Measurements from ENCODE around the gene SYNGR2. TPM values are rescaled to one million over a fixed set of nuclear protein-coding genes. Genes with fewer than 3 reads are reported as not detected.

The SYNGR2 gene
- total and polyA plus RNA-seq, 9 of the 15 experiments (the other 6 are each of a cell fraction or from before 2014, with no cell fraction given) = 1.4 to 173 (median 87.8) TPM

- TF ChIP-seq ZNF77 (CRISPR knock-in tag; IDR thresholded peaks at IDR 0.05) = no peak
These were observed 45.8 kb downstream of the SYNGR2 start, which contains the start of gene BIRC5 (continued) for GRCh38 chr17:78214016-78214705.

DNA sequence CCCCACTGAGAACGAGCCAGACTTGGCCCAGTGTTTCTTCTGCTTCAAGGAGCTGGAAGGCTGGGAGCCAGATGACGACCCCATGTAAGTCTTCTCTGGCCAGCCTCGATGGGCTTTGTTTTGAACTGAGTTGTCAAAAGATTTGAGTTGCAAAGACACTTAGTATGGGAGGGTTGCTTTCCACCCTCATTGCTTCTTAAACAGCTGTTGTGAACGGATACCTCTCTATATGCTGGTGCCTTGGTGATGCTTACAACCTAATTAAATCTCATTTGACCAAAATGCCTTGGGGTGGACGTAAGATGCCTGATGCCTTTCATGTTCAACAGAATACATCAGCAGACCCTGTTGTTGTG is 46.3 kb downstream of the SYNGR2 start:
- Histone ChIP-seq H3K79me2 (ENCODE audit: control insufficient read depth, insufficient read depth, low read length) (peaks cover 33% of the 10 kb centered on the region), H3K9me3 (replicated peaks; ENCODE audit: control insufficient read depth, insufficient read depth, low read depth, low read length) (no peaks in the 10 kb centered on the region), H3K4me3 (peak overlapping the region; percentile 74), H2AFZ (ENCODE audit: low read depth, low read length) (peak overlapping the region; percentile 99; the same call in 1 of the 2 replicates), H3K4me2 (ENCODE audit: insufficient read depth, low read length) (peak overlapping the region; percentile 97), H3K9me1 (ENCODE audit: control insufficient read depth, insufficient read depth, low read length) (no peaks in the 10 kb centered on the region), H4K20me1 (replicated peaks; ENCODE audit: control insufficient read depth, insufficient read depth, low read length) (no peaks in the 10 kb centered on the region), H3K27me3 (ENCODE audit: control insufficient read depth in 2 of 2, insufficient read depth in 2 of 2, low read length in 2 of 2) (no peaks in the 10 kb centered on the region; a peak in 1 of 5 replicates), H3K36me3 (ENCODE audit: control insufficient read depth, insufficient read depth, low read length) (peaks cover 33% of the 10 kb centered on the region; the same call in 2 of the 3 replicates), H3K4me1 (replicated peaks in 1 of 2; ENCODE audit: control insufficient read depth in 2 of 2, insufficient read depth in 2 of 2, low read length in 2 of 2) (peaks cover 3 to 28% of the 10 kb centered on the region in 2 experiments; a peak in 4 of 5 replicates), H3K27ac (ENCODE audit: extremely low read depth, low read depth, low read length) (peak overlapping the region; percentile 97), H3K9ac (ENCODE audit: insufficient read depth in 1 of 2, low read depth in 2 of 2, low read length in 2 of 2) (peak overlapping the region; percentile 97 to 99)
- DNase-seq (ENCODE audit: extremely low read depth in 1 of 4, low spot score in 3 of 4) = peak in 1 of 4 experiments; percentile 25
- POLR2A ChIA-PET = interaction anchor here (0.7 to 3.8 kb wide), 4 partner anchors 11 to 25 kb away, joined by 3 to 30 read pairs (median 3); no protein-coding TSS in a partner anchor
- TF ChIP-seq KDM5B (IDR thresholded peaks at IDR 0.05; ENCODE audit: insufficient replicate concordance, low read depth, low read length) = peak; percentile 16
- TF ChIP-seq NFRKB (IDR thresholded peaks at IDR 0.05; ENCODE audit: low read depth) = 0 out of 2 replicates have a peak, but pooled peaks have one; percentile 32
- TF ChIP-seq NR2C2 (CRISPR knock-in tag; IDR thresholded peaks at IDR 0.05) = no peak
- 0 out of 2 replicates have a peak, but pooled peaks have one; percentile 5 for TF ChIP-seq NR2C2 (tag; IDR thresholded peaks at IDR 0.05)
- no peak for TF ChIP-seq ZC3H11A (IDR thresholded peaks at IDR 0.05; ENCODE audit: low read depth, low read length)
- BruUV-seq (replicated peaks) = no TSS peak
- peak; percentile 49 for FAIRE-seq
- intact Hi-C loops (cut with micrococcal nuclease) (no loop called here), in situ Hi-C loops (cut with MboI) (no loop called here)
- 0% methylated on average over 4 of the region's 5 CpGs for WGBS (ENCODE audit: insufficient coverage, low coverage, missing lambda C conversion rate)
- CTCF ChIA-PET (ENCODE audit: low intra/inter-chr PET ratio) = no interaction called here
- ATAC-seq = peak; percentile 4; the same call in 2 of the 3 replicates

Data from K562 (cell line).